ENCODE data around the gene HEMGN. TPM values are rescaled to one million over a fixed set of nuclear protein-coding genes. Genes with fewer than 3 reads are reported as not detected.
"Not testable (repeated sequence)": the region's sequence is repeated elsewhere in the genome, so short reads cannot be mapped to it uniquely, and the experiment has no call there.

The HEMGN gene
- total RNA-seq, 2 experiments from 2014 or later, result 1.5 to 2.9 TPM

DNA sequence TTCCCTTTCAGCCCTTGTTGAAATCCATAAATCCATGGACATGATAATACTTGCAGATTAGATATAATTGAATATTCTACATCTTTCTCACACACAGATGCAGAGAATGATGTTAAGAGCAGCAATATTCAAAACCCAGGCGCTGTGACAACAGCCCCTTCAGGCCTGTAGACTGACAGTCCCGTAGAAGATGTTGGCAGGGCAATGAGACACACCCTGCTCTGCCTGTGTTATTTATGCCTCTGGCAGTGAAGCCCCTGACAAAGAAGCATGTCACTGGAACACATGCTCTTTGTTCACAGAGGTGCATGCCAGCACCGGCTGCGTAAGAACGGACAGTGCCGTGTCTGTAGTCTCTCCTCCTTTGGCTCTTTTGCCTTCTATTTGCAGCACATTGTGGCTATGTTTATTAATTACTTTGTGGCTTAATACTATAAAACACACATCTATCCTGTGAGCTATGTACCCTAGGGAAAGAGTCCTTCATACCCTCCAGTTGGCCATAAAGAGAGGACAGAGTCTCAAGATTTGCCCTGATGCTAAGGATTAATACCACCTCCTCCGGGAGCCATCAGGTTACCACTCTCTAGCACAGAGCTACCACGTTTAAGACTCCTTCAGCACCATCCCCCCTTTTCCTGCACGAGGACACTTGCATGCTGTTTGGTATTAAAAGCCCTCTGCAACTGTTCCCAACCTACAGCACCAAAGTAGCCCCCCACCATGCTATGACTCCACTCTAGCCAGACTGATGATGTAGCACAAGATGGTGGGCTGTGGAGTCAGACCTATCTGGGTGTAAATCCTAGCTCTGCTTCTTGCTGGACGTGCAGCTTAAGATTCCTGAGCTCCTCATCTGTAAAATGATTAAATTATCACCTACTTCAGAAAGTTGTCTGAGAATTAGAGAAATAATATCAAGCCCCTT is 43.2 kb upstream of the HEMGN start:
- ChIA-PET CTCF (interaction anchor here (1.1 to 3.5 kb wide), 4 partner anchors 18 to 59 kb away, joined by 3 to 32 read pairs (median 4); partner anchors contain the start of genes HEMGN and TRMO), POLR2A (interaction anchor here (1.0 to 1.1 kb wide), 2 partner anchors 59 to 61 kb away, joined by 3 read pairs; no protein-coding TSS in a partner anchor)
- no peak for ATAC-seq
- intact Hi-C loops (cut with DNase I, micrococcal nuclease), result loop anchor here (5.0 to 10.0 kb wide), 2 partner anchors 286 to 1926 kb away; partner anchors contain the start of genes STX17 (in 1 of the 2) and XPA (in 1 of the 2)
- no peaks in the 10 kb centered on the region for H3K9me3 Mint-ChIP-seq (ENCODE audit: low read depth)
- H3K36me3 Mint-ChIP-seq (ENCODE audit: low read depth), result peaks cover 10% of the 10 kb centered on the region
- no peaks in the 10 kb centered on the region for H3K27me3 Mint-ChIP-seq
- H3K27ac Mint-ChIP-seq, result peak overlapping the region; percentile 92
- no peak for DNase-seq
- H3K4me3 Mint-ChIP-seq, result peak overlapping the region; percentile 78
- peaks cover 33% of the 10 kb centered on the region for H3K4me1 Mint-ChIP-seq

DNA sequence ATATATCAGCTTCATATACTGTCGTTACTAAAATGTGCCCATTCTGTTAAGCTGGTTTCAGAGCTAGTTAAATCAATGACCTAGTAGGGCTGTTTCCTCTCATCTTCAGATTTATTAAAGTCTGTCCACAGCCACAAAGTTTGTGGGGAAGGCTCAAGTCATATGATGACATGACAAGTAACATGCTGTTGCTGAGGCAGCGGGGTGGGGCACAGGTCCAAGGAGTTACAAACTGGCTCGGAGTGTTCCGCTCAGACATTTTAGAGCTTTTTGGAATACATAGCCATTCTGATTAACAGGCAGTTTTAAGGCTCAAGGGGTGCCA is 42.5 kb upstream of the HEMGN start:
- no peak overlapping the region for H3K27ac Mint-ChIP-seq
- no peak overlapping the region for H3K4me3 Mint-ChIP-seq
- CTCF ChIA-PET, result interaction anchor here (1.0 kb wide), 1 partner anchor 10 kb away, joined by 3 read pairs; no protein-coding TSS in a partner anchor

GRCh38 chr9:97979788-97980478 is 42.0 kb upstream of the HEMGN start:
- POLR2A ChIA-PET, result interaction anchor here (1.1 to 1.3 kb wide), 2 partner anchors 58 to 60 kb away, joined by 3 to 4 read pairs; partner anchors contain the start of gene TRMO
- Mint-ChIP-seq H3K27ac (peak overlapping the region; percentile 35), H3K36me3 (ENCODE audit: low read depth) (no peaks in the 10 kb centered on the region), H3K4me1 (peaks cover 29% of the 10 kb centered on the region), H3K9me3 (ENCODE audit: low read depth) (peaks cover 2% of the 10 kb centered on the region), H3K27me3 (no peaks in the 10 kb centered on the region), H3K4me3 (no peak overlapping the region)
- intact Hi-C loops (cut with DNase I, micrococcal nuclease), result loop anchor here (5.0 to 10.0 kb wide), 2 partner anchors 285 to 1927 kb away; partner anchors contain the start of genes STX17 (in 1 of the 2) and XPA (in 1 of the 2)
- CTCF ChIA-PET, result interaction anchor here (0.6 to 1.9 kb wide), 5 partner anchors 10 to 25 kb away, joined by 3 to 7 read pairs (median 3); no protein-coding TSS in a partner anchor
- ATAC-seq (no peak), DNase-seq (no peak)

More for the DNA sequence above, 42.5 kb upstream of the HEMGN start:
- no peak for DNase-seq
- Mint-ChIP-seq H3K36me3 (ENCODE audit: low read depth) (peaks cover 3% of the 10 kb centered on the region), H3K4me1 (peaks cover 29% of the 10 kb centered on the region), H3K9me3 (ENCODE audit: low read depth) (no peaks in the 10 kb centered on the region), H3K27me3 (no peaks in the 10 kb centered on the region)
- intact Hi-C loops (cut with DNase I, micrococcal nuclease), result loop anchor here (5.0 to 10.0 kb wide), 2 partner anchors 286 to 1927 kb away; partner anchors contain the start of genes STX17 (in 1 of the 2) and XPA (in 1 of the 2)
- no peak for ATAC-seq
- POLR2A ChIA-PET, result interaction anchor here (1.1 kb wide), 1 partner anchor 60 kb away, joined by 3 read pairs; no protein-coding TSS in a partner anchor

DNA sequence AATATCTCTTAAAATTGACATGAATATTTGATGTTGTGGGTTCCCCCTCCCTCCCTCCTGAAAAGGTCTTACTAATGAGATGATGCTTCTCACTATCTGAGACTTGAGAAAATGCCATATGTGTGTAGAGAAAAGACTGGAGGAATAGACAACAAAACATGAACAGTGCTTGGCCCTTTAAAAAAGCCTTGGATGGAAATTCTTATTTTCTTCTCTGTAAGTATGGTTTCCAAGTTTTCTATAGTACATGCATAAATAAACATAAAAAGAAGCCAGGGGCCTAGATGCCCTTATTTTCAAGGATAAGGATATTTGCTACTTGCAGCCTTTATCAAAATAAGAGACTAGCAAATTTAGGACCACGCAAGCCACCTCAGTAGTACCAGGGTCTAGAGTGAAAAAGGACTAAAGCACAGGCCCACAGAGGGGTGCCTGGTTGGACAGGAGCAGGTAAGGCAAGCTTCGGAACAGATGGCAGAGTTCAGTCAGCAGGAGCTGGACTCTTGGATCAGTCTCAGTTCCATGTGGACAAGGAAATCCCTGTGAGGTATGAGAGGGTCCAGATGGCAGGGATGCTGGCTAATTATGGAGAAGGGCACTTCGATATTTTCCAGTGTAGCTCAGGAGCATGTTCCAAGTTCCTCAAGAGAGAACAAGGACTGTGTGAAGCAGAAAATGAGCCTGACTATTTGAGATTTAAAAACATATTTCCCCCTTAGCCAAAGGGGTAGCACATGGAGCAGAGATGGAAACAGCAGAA is 40.6 kb upstream of the HEMGN start:
- Mint-ChIP-seq H3K36me3 (ENCODE audit: low read depth) (no peaks in the 10 kb centered on the region), H3K4me1 (peaks cover 29% of the 10 kb centered on the region), H3K9me3 (ENCODE audit: low read depth) (peaks cover 3% of the 10 kb centered on the region), H3K27ac (peak overlapping the region; percentile 35), H3K27me3 (no peaks in the 10 kb centered on the region), H3K4me3 (no peak overlapping the region)
- ChIA-PET POLR2A (interaction anchor here (1.3 kb wide), 1 partner anchor 56 kb away, joined by 4 read pairs; the partner anchor contains the start of gene TRMO), CTCF (interaction anchor here (0.5 to 1.9 kb wide), 2 partner anchors 24 to 72 kb away, joined by 3 to 7 read pairs; no protein-coding TSS in a partner anchor)
- DNase-seq (no peak), ATAC-seq (no peak)
- intact Hi-C loops (cut with DNase I, micrococcal nuclease), result no loop called here

DNA sequence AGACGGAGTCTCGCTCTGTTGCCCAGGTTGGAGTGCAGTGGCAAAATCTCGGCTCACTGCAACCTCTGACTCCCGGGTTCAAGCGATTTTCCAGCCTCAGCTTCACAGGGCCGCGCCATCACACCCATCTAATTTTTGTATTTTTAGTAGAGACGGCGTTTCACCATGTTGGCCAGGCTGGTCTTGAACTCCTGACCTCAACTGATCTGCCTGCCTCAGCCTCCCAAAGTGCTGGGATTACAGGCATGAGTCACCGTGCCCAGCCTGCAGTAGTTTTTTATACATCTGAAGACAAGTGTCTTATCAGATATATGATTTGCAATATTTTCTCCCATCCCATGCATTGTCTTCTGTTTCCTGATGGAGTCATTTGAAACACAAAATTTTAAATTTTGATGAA is 38.7 kb upstream of the HEMGN start:
- peaks cover 22% of the 10 kb centered on the region for H3K4me1 Mint-ChIP-seq
- POLR2A ChIA-PET; H3K36me3 Mint-ChIP-seq (ENCODE audit: low read depth); ATAC-seq; H3K4me3 Mint-ChIP-seq; CTCF ChIA-PET; DNase-seq; H3K27me3 Mint-ChIP-seq; H3K27ac Mint-ChIP-seq; H3K9me3 Mint-ChIP-seq (ENCODE audit: low read depth); intact Hi-C loops (cut with DNase I, micrococcal nuclease): not testable (repeated sequence)

DNA sequence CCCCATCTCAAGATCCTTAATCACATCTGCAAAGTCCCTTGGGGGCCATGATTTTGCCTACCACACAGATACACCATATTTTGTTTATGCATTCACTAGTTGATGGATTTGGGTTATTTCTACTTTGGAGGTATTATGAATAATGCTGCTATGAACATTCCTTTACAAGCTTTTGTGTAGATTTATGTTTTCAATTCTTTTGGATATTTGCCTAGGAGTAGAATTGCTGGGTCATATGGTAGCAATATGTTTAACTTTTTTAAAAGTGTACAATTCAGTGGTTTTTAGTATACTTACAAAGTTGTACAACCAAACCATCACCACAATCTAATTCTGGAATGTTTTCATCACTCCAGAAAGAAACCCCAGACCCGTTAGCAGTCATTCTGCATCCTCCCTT is 37.4 kb upstream of the HEMGN start:
- POLR2A ChIA-PET, result no interaction called here
- intact Hi-C loops (cut with DNase I, micrococcal nuclease), result no loop called here
- H3K27ac Mint-ChIP-seq, result no peak overlapping the region

DNA sequence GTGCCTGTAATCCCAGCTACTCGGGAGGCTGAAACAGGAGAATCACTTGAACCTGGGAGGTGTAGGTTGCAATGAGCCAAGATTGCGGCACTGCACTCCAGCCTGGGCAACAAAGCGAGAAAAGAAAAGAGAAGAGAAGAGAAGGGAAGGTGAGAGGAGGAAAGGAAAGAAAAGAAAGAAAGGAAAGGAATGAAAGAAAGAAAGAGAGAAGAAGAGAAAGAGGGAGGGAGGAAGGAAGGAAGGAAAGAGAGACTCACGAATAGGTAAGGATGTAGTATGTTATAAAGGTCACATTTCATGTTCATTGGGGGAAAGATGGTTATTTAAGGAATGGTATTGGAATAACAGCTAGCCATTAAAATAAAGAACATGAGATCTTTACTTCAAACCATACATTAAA is 34.8 kb upstream of the HEMGN start:
- Mint-ChIP-seq H3K36me3 (ENCODE audit: low read depth) (no peaks in the 10 kb centered on the region), H3K4me1 (peaks cover 9% of the 10 kb centered on the region), H3K4me3 (no peak overlapping the region), H3K9me3 (ENCODE audit: low read depth) (peaks cover 3% of the 10 kb centered on the region), H3K27ac (no peak overlapping the region), H3K27me3 (no peaks in the 10 kb centered on the region)
- no peak for ATAC-seq
- POLR2A ChIA-PET, result interaction anchor here (0.6 kb wide), 1 partner anchor 54 kb away, joined by 4 read pairs; no protein-coding TSS in a partner anchor
- CTCF ChIA-PET, result interaction anchor here (0.6 to 1.5 kb wide), 3 partner anchors 25 to 53 kb away, joined by 3 to 4 read pairs (median 4); no protein-coding TSS in a partner anchor
- no peak for DNase-seq
- intact Hi-C loops (cut with DNase I, micrococcal nuclease), result no loop called here

More for the DNA sequence above, 37.4 kb upstream of the HEMGN start:
- no peaks in the 10 kb centered on the region for H3K27me3 Mint-ChIP-seq
- peaks cover 3% of the 10 kb centered on the region for H3K9me3 Mint-ChIP-seq (ENCODE audit: low read depth)
- DNase-seq, result no peak
- H3K4me1 Mint-ChIP-seq, result peaks cover 13% of the 10 kb centered on the region
- no peaks in the 10 kb centered on the region for H3K36me3 Mint-ChIP-seq (ENCODE audit: low read depth)
- H3K4me3 Mint-ChIP-seq, result no peak overlapping the region
- CTCF ChIA-PET, result interaction anchor here (1.0 kb wide), 1 partner anchor 83 kb away, joined by 3 read pairs; no protein-coding TSS in a partner anchor
- no peak for ATAC-seq

GRCh38 chr9:97970165-97970564 is 32.2 kb upstream of the HEMGN start:
- intact Hi-C loops (cut with DNase I, micrococcal nuclease), result no loop called here
- Mint-ChIP-seq H3K4me3 (no peak overlapping the region), H3K27me3 (no peaks in the 10 kb centered on the region), H3K4me1 (peaks cover 11% of the 10 kb centered on the region), H3K36me3 (ENCODE audit: low read depth) (no peaks in the 10 kb centered on the region), H3K27ac (no peak overlapping the region), H3K9me3 (ENCODE audit: low read depth) (peaks cover 2% of the 10 kb centered on the region)
- no peak for ATAC-seq
- ChIA-PET POLR2A (no interaction called here), CTCF (interaction anchor here (0.6 to 1.1 kb wide), 7 partner anchors 10 to 142 kb away, joined by 3 read pairs; partner anchors contain the start of gene ANP32B)
- DNase-seq, result no peak

DNA sequence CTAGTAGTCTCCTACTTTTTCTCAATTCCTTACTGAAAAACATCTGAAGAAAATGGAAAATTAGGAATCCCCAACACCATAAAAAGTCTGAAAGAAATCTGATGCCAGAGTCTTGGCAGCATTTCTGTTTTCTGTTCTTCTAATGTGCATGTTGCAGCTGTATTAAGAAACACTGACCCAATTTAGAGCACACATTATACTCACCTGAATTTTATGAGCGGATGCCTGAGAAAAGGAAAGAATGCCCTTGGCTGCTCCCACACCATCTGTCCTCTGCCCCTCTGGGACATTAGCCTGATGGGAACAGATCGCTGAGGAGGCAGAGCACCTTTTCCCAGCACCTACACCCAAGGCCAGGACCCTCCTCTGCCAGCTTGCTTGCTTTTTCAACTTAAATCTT is 31.0 kb upstream of the HEMGN start:
- Mint-ChIP-seq H3K4me3 (no peak overlapping the region), H3K9me3 (ENCODE audit: low read depth) (peaks cover 1% of the 10 kb centered on the region), H3K27me3 (peaks cover 2% of the 10 kb centered on the region), H3K4me1 (peaks cover 14% of the 10 kb centered on the region), H3K27ac (no peak overlapping the region), H3K36me3 (ENCODE audit: low read depth) (no peaks in the 10 kb centered on the region)
- ATAC-seq (no peak), DNase-seq (no peak)
- ChIA-PET POLR2A (no interaction called here), CTCF (interaction anchor here (0.7 kb wide), 1 partner anchor 9 kb away, joined by 4 read pairs; no protein-coding TSS in a partner anchor)
- intact Hi-C loops (cut with DNase I, micrococcal nuclease), result no loop called here

GRCh38 chr9:97966493-97966892 is 28.5 kb upstream of the HEMGN start:
- Mint-ChIP-seq H3K27ac (no peak overlapping the region), H3K27me3 (peaks cover 2% of the 10 kb centered on the region), H3K36me3 (ENCODE audit: low read depth) (no peaks in the 10 kb centered on the region), H3K4me3 (no peak overlapping the region), H3K4me1 (peaks cover 14% of the 10 kb centered on the region), H3K9me3 (ENCODE audit: low read depth) (no peaks in the 10 kb centered on the region)
- intact Hi-C loops (cut with DNase I, micrococcal nuclease), result no loop called here
- ATAC-seq (peak; percentile 58), DNase-seq (no peak)
- ChIA-PET CTCF (interaction anchor here (0.8 to 2.0 kb wide), 4 partner anchors 9 to 217 kb away, joined by 3 to 14 read pairs (median 4); no protein-coding TSS in a partner anchor), POLR2A (interaction anchor here (0.6 kb wide), 1 partner anchor 271 kb away, joined by 6 read pairs; no protein-coding TSS in a partner anchor)
